HEK293T (cell line): ENCODE measurements around the gene WFDC6.

Experiments used
- ARNT ChIP-seq: fragments of 450-650 bp; IDR thresholded peaks from 2 replicates; pipeline ENCODE4 v1.6.1; 2017; ENCODE audit warnings: mild to moderate bottlenecking
- BHLHE40 ChIP-seq: fragments of 450-650 bp; IDR thresholded peaks from 2 replicates; pipeline ENCODE4 v1.6.1; 2016; ENCODE audit warnings: mild to moderate bottlenecking, moderate library complexity, borderline replicate concordance
- CTBP1 ChIP-seq: fragments of 450-650 bp; IDR thresholded peaks from 2 replicates; pipeline ENCODE4 v1.6.1; 2016; ENCODE audit warnings: borderline replicate concordance
- ELF4 ChIP-seq: fragments of 450-650 bp; IDR thresholded peaks from 2 replicates; pipeline ENCODE4 v1.6.1; 2017; ENCODE audit warnings: antibody characterized with exemption
- FOXK2 ChIP-seq: fragments of 450-650 bp; IDR thresholded peaks from 2 replicates; pipeline ENCODE4 v1.6.1; 2016; ENCODE audit warnings: mild to moderate bottlenecking
- FOXM1 ChIP-seq: fragments of 450-650 bp; IDR thresholded peaks from 2 replicates; pipeline ENCODE4 v1.6.1; 2017; ENCODE audit warnings: mild to moderate bottlenecking, borderline replicate concordance
- HDGF ChIP-seq: fragments of 450-650 bp; IDR thresholded peaks from 2 replicates; pipeline ENCODE4 v1.6.1; 2017; ENCODE audit warnings: antibody characterized with exemption, borderline replicate concordance
- L3MBTL2 ChIP-seq: fragments of 450-650 bp; conservative IDR thresholded peaks from 2 replicates; pipeline ENCODE4 v1.6.1; 2016; ENCODE audit warnings: mild to moderate bottlenecking
- LEF1 ChIP-seq: fragments of 450-650 bp; IDR thresholded peaks from 2 replicates; pipeline ENCODE4 v1.6.1; 2017; ENCODE audit warnings: mild to moderate bottlenecking, borderline replicate concordance
- NFRKB ChIP-seq: fragments of 450-650 bp; IDR thresholded peaks from 2 replicates; pipeline ENCODE4 v1.6.1; 2016; ENCODE audit warnings: mild to moderate bottlenecking, moderate library complexity
- SP1 ChIP-seq: fragments of 450-650 bp; IDR thresholded peaks from 2 replicates; pipeline ENCODE4 v1.6.1; 2017
- SUZ12 ChIP-seq: fragments of 450-650 bp; IDR thresholded peaks from 2 replicates; pipeline ENCODE4 v1.6.1; 2016; ENCODE audit warnings: mild to moderate bottlenecking
- ZNF384 ChIP-seq: fragments of 450-650 bp; IDR thresholded peaks from 2 replicates; pipeline ENCODE4 v1.6.1; 2016
- TF ChIP-seq, protein P1 (sequence below): fragments of 450-650 bp; IDR thresholded peaks from 2 replicates; pipeline ENCODE4 v1.6.1; 2016

DNA sequence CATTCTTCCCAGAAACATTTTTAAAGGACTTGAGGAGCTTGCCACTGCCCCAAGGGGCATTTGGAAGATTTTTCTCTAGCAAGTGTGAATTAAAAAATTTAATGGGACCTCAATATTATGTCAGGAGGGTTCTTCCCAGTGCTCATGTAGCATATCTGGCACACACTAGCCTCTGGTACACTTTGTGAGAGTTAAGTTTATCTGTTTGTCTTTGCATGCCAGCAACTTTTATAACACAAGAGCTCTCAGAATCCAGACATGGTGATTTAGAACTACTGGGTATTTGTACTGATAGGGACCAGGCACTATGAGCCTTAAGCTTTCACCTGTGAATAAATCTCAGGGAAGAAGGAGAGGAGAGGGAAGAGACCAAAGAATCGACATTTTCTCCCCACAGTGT is 36.7 kb downstream of the WFDC6 start:
- no peak for TF ChIP-seq SP1
- no peak for TF ChIP-seq ARNT
- no peak for TF ChIP-seq FOXM1
- TF ChIP-seq, protein P1, sequence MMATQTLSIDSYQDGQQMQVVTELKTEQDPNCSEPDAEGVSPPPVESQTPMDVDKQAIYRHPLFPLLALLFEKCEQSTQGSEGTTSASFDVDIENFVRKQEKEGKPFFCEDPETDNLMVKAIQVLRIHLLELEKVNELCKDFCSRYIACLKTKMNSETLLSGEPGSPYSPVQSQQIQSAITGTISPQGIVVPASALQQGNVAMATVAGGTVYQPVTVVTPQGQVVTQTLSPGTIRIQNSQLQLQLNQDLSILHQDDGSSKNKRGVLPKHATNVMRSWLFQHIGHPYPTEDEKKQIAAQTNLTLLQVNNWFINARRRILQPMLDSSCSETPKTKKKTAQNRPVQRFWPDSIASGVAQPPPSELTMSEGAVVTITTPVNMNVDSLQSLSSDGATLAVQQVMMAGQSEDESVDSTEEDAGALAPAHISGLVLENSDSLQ = no peak
- no peak for TF ChIP-seq ZNF384
- TF ChIP-seq ELF4 = no peak
- no peak for TF ChIP-seq HDGF
- TF ChIP-seq NFRKB = no peak
- no peak for TF ChIP-seq SUZ12
- TF ChIP-seq LEF1 = no peak
- no peak for TF ChIP-seq FOXK2
- TF ChIP-seq BHLHE40 = no peak
- TF ChIP-seq CTBP1 = no peak
- TF ChIP-seq L3MBTL2 = no peak
